OCI-LY7 (cell line): ENCODE data around the gene MYH6. TPM values are rescaled to one million over a fixed set of nuclear protein-coding genes. Genes with fewer than 3 reads are reported as not detected.
"Not testable (repeated sequence)": the region's sequence is repeated elsewhere in the genome, so short reads cannot be mapped to it uniquely, and the experiment has no call there.

ENCODE experiments used
- BruUV-seq: library from RNA; stranded (reverse); fragments of 400-500 nt; replicated peaks from 2 replicates; lab custom pipeline; 2021; lab: Mats Ljungman, UMichigan
- CTCF ChIA-PET: fragments of 300-600 bp; sonication (Branson Sonifier 250); formaldehyde crosslinking; loops from one replicate; lab custom pipeline; 2022; ENCODE audit warnings: antibody characterized with exemption; ENCODE audit not compliant: unreplicated experiment; lab: Charles Lee
- POLR2A ChIA-PET: fragments of 300-600 bp; sonication (Branson Sonifier 250); formaldehyde crosslinking; loops from one replicate; lab custom pipeline; 2022; ENCODE audit warnings: antibody characterized with exemption; lab: Charles Lee
- DNase-seq: peaks from one replicate; pipeline ENCODE4 v3.0.0-alpha.2; 2015; ENCODE audit warnings: low spot score
- H2AFZ ChIP-seq: fragments of 200-600 bp; sonication (generic), shearing (Covaris generic); 2 replicates; pipeline ENCODE4 v1.6.1; 2014; ENCODE audit warnings: mild to moderate bottlenecking, antibody characterized with exemption, low read length, moderate library complexity
- H3K27ac ChIP-seq: fragments of 200-600 bp; sonication (generic); 2 replicates; pipeline ENCODE4 v1.5.1; 2014; ENCODE audit warnings: mixed run types, low read depth, mild to moderate bottlenecking, moderate library complexity, low read length, inconsistent platforms; ENCODE audit not compliant: poor library complexity, severe bottlenecking
- H3K36me3 ChIP-seq: fragments of 200-600 bp; sonication (generic); 2 replicates; pipeline ENCODE4 v1.6.1; 2014; ENCODE audit warnings: mild to moderate bottlenecking, antibody characterized with exemption, low read length, moderate library complexity, mixed read lengths; ENCODE audit not compliant: insufficient read depth
- H3K4me1 ChIP-seq: fragments of 200-600 bp; sonication (generic); 2 replicates; pipeline ENCODE4 v1.5.1; 2014; ENCODE audit warnings: mild to moderate bottlenecking, low read length; ENCODE audit not compliant: insufficient read depth, poor library complexity, severe bottlenecking
- H3K4me2 ChIP-seq: fragments of 200-600 bp; sonication (generic); 2 replicates; pipeline ENCODE4 v1.6.1; 2014; ENCODE audit warnings: mild to moderate bottlenecking, low read length
- H3K4me3 ChIP-seq: fragments of 200-600 bp; sonication (generic); 2 replicates; pipeline ENCODE4 v1.5.1; 2014; ENCODE audit warnings: mild to moderate bottlenecking, low read depth, low read length; ENCODE audit not compliant: poor library complexity, severe bottlenecking
- H3K79me2 ChIP-seq: fragments of 200-600 bp; sonication (generic); 2 replicates; pipeline ENCODE4 v1.6.1; 2016; ENCODE audit warnings: low read depth, mild to moderate bottlenecking, low read length, moderate library complexity, mixed read lengths; ENCODE audit not compliant: insufficient read depth
- H3K9me2 ChIP-seq: fragments of 200-600 bp; sonication (generic); 2 replicates; pipeline ENCODE4 v1.6.1; 2016; ENCODE audit warnings: mild to moderate bottlenecking, low read length, mixed read lengths; ENCODE audit not compliant: insufficient read depth
- H3K9me3 ChIP-seq: fragments of 200-600 bp; sonication (generic); 2 replicates; pipeline ENCODE4 v1.6.1; 2014; ENCODE audit warnings: mild to moderate bottlenecking, mixed run types, low read length, mixed read lengths
- H4K20me1 ChIP-seq: fragments of 200-600 bp; sonication (generic); 2 replicates; pipeline ENCODE4 v1.6.1; 2014; ENCODE audit warnings: mild to moderate bottlenecking, antibody characterized with exemption, low read length, moderate library complexity, mixed read lengths; ENCODE audit not compliant: insufficient read depth
- CTCF ChIP-seq: fragments of 200-600 bp; sonication (generic); conservative IDR thresholded peaks from 2 replicates; pipeline ENCODE4 v1.5.1; 2014; ENCODE audit warnings: mild to moderate bottlenecking, antibody characterized with exemption, low read length, moderate library complexity, mixed read lengths
- EZH2phosphoT487 ChIP-seq: fragments of 200-600 bp; sonication (generic); IDR thresholded peaks from 2 replicates; pipeline ENCODE4 v1.6.1; 2018; ENCODE audit warnings: low read depth, borderline replicate concordance, mild to moderate bottlenecking, mixed run types, antibody characterized with exemption, low read length, moderate library complexity, mixed read lengths
- intact Hi-C: fragments of 100-400 bp; cut with micrococcal nuclease; formaldehyde crosslinking; loops from one replicate; pipeline ENCODE4 v1.10.0; 2022; ENCODE audit not compliant: unreplicated experiment
- total RNA-seq, 2 experiments: library from RNA; depleted of rRNA in 1 of 2; stranded (reverse); fragments of >200 nt in 1 of 2; shearing (Covaris generic) in 1 of 2; gene quantifications; 2 replicates each; pipeline ENCODE4 v1.2.3, GENCODE V29; 2014 to 2022

MYH6 gene
- total RNA-seq, 2 experiments from 2014 or later = not detected

GRCh38 chr14:23403139-23403438 is 5.0 kb downstream of the MYH6 start:
- POLR2A ChIA-PET = interaction anchor here (0.5 kb wide), 1 partner anchor 198 kb away, joined by 6 read pairs; no protein-coding TSS in a partner anchor
- BruUV-seq = no TSS peak
- no peaks in the 10 kb centered on the region for H3K4me1 ChIP-seq
- no peak overlapping the region for H2AFZ ChIP-seq
- no peaks in the 10 kb centered on the region for H3K79me2 ChIP-seq
- CTCF ChIA-PET = no interaction called here
- H3K9me2 ChIP-seq = no peaks in the 10 kb centered on the region
- TF ChIP-seq EZH2phosphoT487 = no peak
- TF ChIP-seq CTCF = no peak
- no peak for DNase-seq
- no peak overlapping the region for H3K4me3 ChIP-seq
- no peak overlapping the region for H3K27ac ChIP-seq
- no peaks in the 10 kb centered on the region for H3K9me3 ChIP-seq
- H3K4me2 ChIP-seq = no peak overlapping the region
- H4K20me1 ChIP-seq = no peaks in the 10 kb centered on the region
- intact Hi-C loops = no loop called here
- H3K36me3 ChIP-seq = no peaks in the 10 kb centered on the region

GRCh38 chr14:23402296-23403138 is 5.6 kb downstream of the MYH6 start:
- Histone ChIP-seq H3K9me2 (no peaks in the 10 kb centered on the region), H3K4me1 (no peaks in the 10 kb centered on the region), H4K20me1 (no peaks in the 10 kb centered on the region), H3K27ac (no peak overlapping the region), H3K36me3 (no peaks in the 10 kb centered on the region), H2AFZ (no peak overlapping the region), H3K4me3 (no peak overlapping the region), H3K4me2 (no peak overlapping the region), H3K79me2 (no peaks in the 10 kb centered on the region), H3K9me3 (no peaks in the 10 kb centered on the region)
- ChIA-PET POLR2A (interaction anchor here (0.5 kb wide), 1 partner anchor 197 kb away, joined by 6 read pairs; no protein-coding TSS in a partner anchor), CTCF (no interaction called here)
- intact Hi-C loops = no loop called here
- TF ChIP-seq EZH2phosphoT487 (no peak), CTCF (no peak)
- DNase-seq = no peak
- BruUV-seq = no TSS peak

- Histone ChIP-seq H3K4me1 (no peaks in the 10 kb centered on the region), H3K4me2 (no peak overlapping the region), H3K9me3 (no peaks in the 10 kb centered on the region), H4K20me1 (no peaks in the 10 kb centered on the region), H2AFZ (no peak overlapping the region), H3K36me3 (no peaks in the 10 kb centered on the region), H3K9me2 (no peaks in the 10 kb centered on the region), H3K79me2 (no peaks in the 10 kb centered on the region), H3K4me3 (no peak overlapping the region), H3K27ac (no peak overlapping the region)
- ChIA-PET CTCF (no interaction called here), POLR2A (no interaction called here)
- no peak for TF ChIP-seq EZH2phosphoT487
- TF ChIP-seq CTCF = no peak
- BruUV-seq = no TSS peak
- intact Hi-C loops = no loop called here
- no peak for DNase-seq
These were observed 6.8 kb downstream of the MYH6 start for GRCh38 chr14:23401291-23401690.

- H3K27ac ChIP-seq, H3K4me2 ChIP-seq, H3K9me2 ChIP-seq, BruUV-seq, H3K79me2 ChIP-seq, H3K4me1 ChIP-seq, H3K4me3 ChIP-seq, intact Hi-C loops, POLR2A ChIA-PET, H2AFZ ChIP-seq, DNase-seq, H3K9me3 ChIP-seq, H4K20me1 ChIP-seq, H3K36me3 ChIP-seq: not testable (repeated sequence)
- CTCF ChIA-PET = interaction anchor here (0.6 kb wide), 1 partner anchor 37 kb away, joined by 3 read pairs; no protein-coding TSS in a partner anchor
These were observed 7.5 kb downstream of the MYH6 start for GRCh38 chr14:23400496-23401149.
